ENCODE measurements around the gene INHA. TPM values are rescaled to one million over a fixed set of nuclear protein-coding genes. Genes with fewer than 3 reads are reported as not detected.

INHA gene
- total and polyA plus RNA-seq, 4 donors: 0.51 to 3.6 (median 0.55) TPM; not detected in 1

GRCh38 chr2:219574484-219575311, 2.6 kb downstream of the INHA start:
- Histone ChIP-seq H3K4me1 (ENCODE audit: control insufficient read depth in 1 of 2, insufficient read depth in 2 of 2, low read length in 2 of 2) (no peaks in the 10 kb centered on the region), H3K4me3 (ENCODE audit: low read length in 2 of 2) (no peak overlapping the region), H3K27me3 (ENCODE audit: control insufficient read depth in 1 of 2, insufficient read depth in 2 of 2, low read length in 1 of 2) (no peaks in the 10 kb centered on the region), H3K27ac (ENCODE audit: low read depth in 1 of 2, low read length in 2 of 2) (no peak overlapping the region), H3K36me3 (ENCODE audit: control insufficient read depth in 1 of 2, insufficient read depth in 2 of 2, low read length in 1 of 2) (no peaks in the 10 kb centered on the region), H3K9me3 (ENCODE audit: control insufficient read depth, low read length) (no peaks in the 10 kb centered on the region)
- whole genome bisulfite sequencing, 2 donors: 84 to 87% methylated on average over 21 to 22 of the region's 22 CpGs
- DNase-seq (peak in 1 of 2 donors; percentile 71), ATAC-seq (ENCODE audit: low FRiP score) (no peak)
- intact Hi-C loops (cut with DNase I): no loop called here

DNA sequence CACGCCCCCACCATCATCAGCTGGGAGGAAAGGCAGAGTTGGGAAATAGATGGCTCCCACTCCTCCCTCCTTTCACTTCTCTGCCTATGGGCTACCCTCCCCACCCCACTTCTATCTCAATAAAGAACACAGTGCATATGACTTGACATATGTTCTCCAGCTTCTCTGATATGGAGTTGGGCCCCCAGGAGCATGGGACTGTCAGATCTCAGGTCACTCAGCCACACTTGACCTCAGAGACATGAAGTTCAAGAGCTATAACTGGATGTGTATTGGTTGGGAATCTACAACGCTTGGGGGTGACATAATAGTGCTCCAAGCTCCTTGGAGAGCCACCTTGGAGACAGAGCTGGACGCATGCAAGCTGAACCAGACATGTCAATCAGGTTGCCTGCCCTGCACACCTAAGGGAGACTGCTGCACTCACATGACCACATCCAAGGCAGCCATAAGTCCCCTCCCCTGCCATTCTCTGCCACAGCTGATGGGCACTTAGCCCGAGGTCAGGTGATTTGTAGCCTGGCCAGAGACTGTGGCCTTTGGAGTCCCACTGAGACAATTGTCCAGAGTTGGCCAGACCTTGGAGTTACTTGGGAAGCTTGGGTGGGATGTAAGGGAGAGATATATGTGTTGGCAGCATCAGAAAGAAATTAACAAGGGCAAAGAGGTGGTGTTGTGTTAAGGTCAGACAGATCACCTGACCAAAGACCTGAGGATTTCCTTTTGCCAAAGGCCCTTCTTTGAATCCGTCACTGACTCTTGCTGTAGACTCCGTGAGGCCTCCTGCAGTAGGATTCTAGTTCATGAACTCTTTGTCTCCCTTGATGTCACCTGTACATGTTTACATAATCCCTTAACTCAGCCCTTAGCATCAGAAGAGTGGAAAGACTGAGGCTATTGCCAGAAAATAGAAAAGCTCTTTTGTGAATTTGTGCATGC, 3.7 kb downstream of the INHA start:
- DNase-seq (no peak), ATAC-seq (ENCODE audit: low FRiP score) (no peak)
- H3K27ac ChIP-seq (ENCODE audit: low read depth in 1 of 2, low read length in 2 of 2): no peak overlapping the region
- 89 to 92% methylated on average over 6 of the region's 6 CpGs for WGBS, 2 donors
- no peaks in the 10 kb centered on the region for H3K36me3 ChIP-seq (ENCODE audit: control insufficient read depth in 1 of 2, insufficient read depth in 2 of 2, low read length in 1 of 2)
- intact Hi-C loops (cut with DNase I): no loop called here
- no peaks in the 10 kb centered on the region for H3K4me1 ChIP-seq (ENCODE audit: control insufficient read depth in 1 of 2, insufficient read depth in 2 of 2, low read length in 2 of 2)
- no peak overlapping the region for H3K4me3 ChIP-seq (ENCODE audit: low read length in 2 of 2)
- H3K9me3 ChIP-seq (ENCODE audit: control insufficient read depth, low read length): no peaks in the 10 kb centered on the region
- H3K27me3 ChIP-seq (ENCODE audit: control insufficient read depth in 1 of 2, insufficient read depth in 2 of 2, low read length in 1 of 2): no peaks in the 10 kb centered on the region

DNA sequence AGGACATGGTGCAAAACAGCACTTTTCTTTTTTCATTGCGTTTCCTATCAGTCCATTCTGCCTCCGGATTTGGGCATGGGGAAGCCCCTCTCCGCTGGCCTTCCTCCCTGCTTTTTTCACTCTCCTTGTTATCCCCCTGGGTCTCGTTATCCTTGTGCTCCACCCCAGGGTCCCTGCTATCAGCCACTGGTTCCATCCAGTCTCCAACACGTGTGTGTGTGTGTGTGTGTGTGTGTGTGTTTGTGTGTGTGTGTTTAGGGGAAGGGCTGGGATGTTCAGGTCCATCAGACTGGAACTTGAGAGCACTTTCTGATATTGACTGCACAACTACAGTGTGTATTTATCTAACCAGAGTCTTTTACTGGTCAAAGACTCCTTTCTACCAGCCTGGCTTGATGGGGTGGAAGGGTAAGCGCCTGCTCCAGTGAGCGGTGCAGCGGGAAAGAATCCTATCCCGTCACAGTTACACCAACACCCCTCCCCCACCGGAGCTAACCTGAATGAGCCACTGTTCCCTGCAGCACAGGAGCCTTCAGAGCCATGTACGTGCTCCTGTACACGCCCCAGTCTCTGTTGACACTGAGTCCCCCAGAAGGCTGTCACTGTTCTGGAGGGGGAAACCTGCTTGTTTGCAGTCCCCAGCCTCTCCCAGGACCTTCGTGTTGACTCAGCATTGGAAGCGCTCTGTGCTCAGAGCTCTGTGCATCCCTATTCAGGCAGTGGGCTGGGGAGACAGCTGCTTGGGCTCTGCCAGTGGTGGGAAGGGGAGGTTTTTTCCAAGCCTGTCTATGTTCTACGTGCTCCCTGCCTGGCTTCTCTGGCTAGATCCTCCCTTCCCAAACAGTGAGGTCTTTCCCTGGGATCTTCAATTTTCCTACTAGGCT, 4.6 kb downstream of the INHA start:
- WGBS, 2 donors: 34 to 42% methylated on average over 15 of the region's 15 CpGs
- no peak for ATAC-seq (ENCODE audit: low FRiP score)
- Histone ChIP-seq H3K27ac (ENCODE audit: low read depth in 1 of 2, low read length in 2 of 2) (no peak overlapping the region), H3K36me3 (ENCODE audit: control insufficient read depth in 1 of 2, insufficient read depth in 2 of 2, low read length in 1 of 2) (no peaks in the 10 kb centered on the region), H3K27me3 (ENCODE audit: control insufficient read depth in 1 of 2, insufficient read depth in 2 of 2, low read length in 1 of 2) (no peaks in the 10 kb centered on the region), H3K4me3 (ENCODE audit: low read length in 2 of 2) (no peak overlapping the region), H3K9me3 (ENCODE audit: control insufficient read depth, low read length) (no peaks in the 10 kb centered on the region), H3K4me1 (ENCODE audit: control insufficient read depth in 1 of 2, insufficient read depth in 2 of 2, low read length in 2 of 2) (no peaks in the 10 kb centered on the region)
- intact Hi-C loops (cut with DNase I): no loop called here
- peak in 1 of 2 donors; percentile 55 for DNase-seq

DNA sequence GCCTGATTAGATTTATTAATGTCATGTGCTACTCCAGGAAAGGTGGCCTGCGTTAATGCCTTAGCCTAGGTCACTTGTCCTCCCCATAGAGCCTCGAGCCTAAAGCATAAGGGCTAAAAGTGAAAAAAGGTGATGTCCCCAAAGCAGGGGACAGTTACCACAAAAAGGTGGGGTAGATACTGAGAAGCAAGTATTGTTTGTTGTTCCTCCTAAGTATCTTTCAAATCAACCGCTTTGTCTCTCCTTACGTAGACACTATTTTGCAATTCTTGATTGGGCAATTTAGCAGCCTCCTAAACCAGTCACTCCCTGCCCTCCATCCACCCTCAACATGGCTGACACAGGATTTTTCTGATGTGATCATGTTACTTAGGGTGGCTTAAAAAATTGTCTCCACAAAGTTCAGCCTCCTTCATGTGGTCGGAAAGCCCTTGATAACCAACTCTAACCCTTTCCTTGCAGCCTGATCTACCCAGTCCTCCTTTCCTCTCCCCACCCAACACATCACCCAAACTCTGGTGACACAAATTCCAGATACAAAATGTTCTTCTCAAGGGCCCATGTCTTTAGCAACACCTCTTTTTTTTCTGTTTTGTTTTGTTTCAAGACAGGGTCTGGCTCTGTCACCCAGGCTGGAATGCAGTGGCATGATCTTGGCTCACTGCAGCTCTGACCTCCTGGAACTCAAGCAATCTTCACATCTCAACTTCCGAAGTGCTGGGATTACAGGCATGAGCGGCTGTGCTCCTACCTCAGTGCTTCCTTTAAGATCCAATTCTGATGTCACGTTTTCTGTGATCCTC, 6.9 kb downstream of the INHA start:
- Histone ChIP-seq H3K4me3 (ENCODE audit: low read length in 2 of 2) (no peak overlapping the region), H3K36me3 (ENCODE audit: control insufficient read depth in 1 of 2, insufficient read depth in 2 of 2, low read length in 1 of 2) (no peaks in the 10 kb centered on the region), H3K9me3 (ENCODE audit: control insufficient read depth, low read length) (no peaks in the 10 kb centered on the region), H3K4me1 (ENCODE audit: control insufficient read depth in 1 of 2, insufficient read depth in 2 of 2, low read length in 2 of 2) (no peaks in the 10 kb centered on the region), H3K27ac (ENCODE audit: low read depth in 1 of 2, low read length in 2 of 2) (no peak overlapping the region), H3K27me3 (ENCODE audit: control insufficient read depth in 1 of 2, insufficient read depth in 2 of 2, low read length in 1 of 2) (no peaks in the 10 kb centered on the region)
- 78 to 80% methylated on average over 8 of the region's 8 CpGs for WGBS, 2 donors
- intact Hi-C loops (cut with DNase I): no loop called here
- ATAC-seq (ENCODE audit: low FRiP score) (no peak), DNase-seq (no peak)

DNA sequence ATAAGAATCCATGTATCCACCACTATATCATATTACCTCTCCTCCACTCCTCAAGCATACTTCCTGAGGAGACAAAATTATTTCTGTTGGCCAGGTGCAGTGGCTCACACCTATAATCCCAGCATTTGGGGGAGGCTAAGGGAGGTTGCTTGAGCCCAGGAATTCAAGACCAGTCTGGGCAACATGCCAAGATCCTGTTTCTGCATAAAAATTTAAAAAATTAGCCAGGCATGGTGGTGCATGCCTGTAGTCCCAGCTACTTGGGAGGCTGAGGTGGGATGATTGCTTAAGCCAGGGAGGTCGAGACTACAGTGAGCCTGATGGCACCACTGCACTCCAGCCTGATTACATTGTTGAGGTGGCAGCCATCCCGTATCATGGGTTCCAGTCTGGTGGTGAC, 9.2 kb downstream of the INHA start:
- no peaks in the 10 kb centered on the region for H3K36me3 ChIP-seq (ENCODE audit: control insufficient read depth in 1 of 2, insufficient read depth in 2 of 2, low read length in 1 of 2)

DNA sequence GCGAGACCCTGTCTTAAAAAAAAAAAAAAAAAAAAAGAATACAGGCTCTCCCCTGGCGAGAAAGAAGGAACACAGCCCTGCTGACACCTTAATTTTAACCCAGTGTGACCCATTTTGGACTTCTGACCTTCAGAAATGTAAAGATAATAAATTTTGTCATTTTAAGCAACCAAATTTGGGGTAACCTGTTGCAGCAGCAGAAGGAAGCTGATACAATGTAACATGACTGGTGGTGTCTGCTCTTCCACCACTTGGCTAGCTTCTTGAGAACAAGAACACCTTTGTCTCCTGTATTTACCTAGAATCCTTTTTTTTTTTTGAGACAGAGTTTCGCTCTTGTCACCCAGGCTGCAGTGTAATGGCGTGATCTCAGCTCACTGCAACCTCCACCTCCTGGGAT, 19.0 kb downstream of the INHA start:
- intact Hi-C loops (cut with DNase I): no loop called here
- Histone ChIP-seq H3K36me3 (ENCODE audit: control insufficient read depth in 1 of 2, insufficient read depth in 2 of 2, low read length in 1 of 2) (no peaks in the 10 kb centered on the region), H3K4me3 (ENCODE audit: low read length in 2 of 2) (no peak overlapping the region), H3K4me1 (ENCODE audit: control insufficient read depth in 1 of 2, insufficient read depth in 2 of 2, low read length in 2 of 2) (no peaks in the 10 kb centered on the region), H3K9me3 (ENCODE audit: control insufficient read depth, low read length) (no peaks in the 10 kb centered on the region), H3K27ac (ENCODE audit: low read depth in 1 of 2, low read length in 2 of 2) (no peak overlapping the region), H3K27me3 (ENCODE audit: control insufficient read depth in 1 of 2, insufficient read depth in 2 of 2, low read length in 1 of 2) (no peaks in the 10 kb centered on the region)
- 68 to 69% methylated on average over 4 of the region's 4 CpGs for WGBS, 2 donors
- DNase-seq (no peak), ATAC-seq (ENCODE audit: low FRiP score) (no peak)

More for the DNA sequence above, 9.2 kb downstream of the INHA start:
- Histone ChIP-seq H3K9me3 (ENCODE audit: control insufficient read depth, low read length) (no peaks in the 10 kb centered on the region), H3K4me1 (ENCODE audit: control insufficient read depth in 1 of 2, insufficient read depth in 2 of 2, low read length in 2 of 2) (no peaks in the 10 kb centered on the region), H3K27ac (ENCODE audit: low read depth in 1 of 2, low read length in 2 of 2) (no peak overlapping the region), H3K27me3 (ENCODE audit: control insufficient read depth in 1 of 2, insufficient read depth in 2 of 2, low read length in 1 of 2) (no peaks in the 10 kb centered on the region), H3K4me3 (ENCODE audit: low read length in 2 of 2) (no peak overlapping the region)
- intact Hi-C loops (cut with DNase I): no loop called here
- DNase-seq: no peak
- 73 to 82% methylated on average over 2 of the region's 2 CpGs for WGBS, 2 donors
- ATAC-seq (ENCODE audit: low FRiP score): no peak

- H3K27ac ChIP-seq (ENCODE audit: low read depth in 1 of 2, low read length in 2 of 2): no peak overlapping the region
Observed at GRCh38 chr2:219592736-219593135, 20.6 kb downstream of the INHA start.

More at GRCh38 chr2:219592736-219593135, 20.6 kb downstream of the INHA start:
- 82 to 89% methylated on average over 6 of the region's 6 CpGs for WGBS, 2 donors
- no peaks in the 10 kb centered on the region for H3K36me3 ChIP-seq (ENCODE audit: control insufficient read depth in 1 of 2, insufficient read depth in 2 of 2, low read length in 1 of 2)
- ATAC-seq (ENCODE audit: low FRiP score) (no peak), DNase-seq (no peak)
- H3K9me3 ChIP-seq (ENCODE audit: control insufficient read depth, low read length): no peaks in the 10 kb centered on the region
- peaks cover 0 to 3% of the 10 kb centered on the region in 2 donors for H3K4me1 ChIP-seq (ENCODE audit: control insufficient read depth in 1 of 2, insufficient read depth in 2 of 2, low read length in 2 of 2)
- no peak overlapping the region for H3K4me3 ChIP-seq (ENCODE audit: low read length in 2 of 2)
- intact Hi-C loops (cut with DNase I): no loop called here
- no peaks in the 10 kb centered on the region for H3K27me3 ChIP-seq (ENCODE audit: control insufficient read depth in 1 of 2, insufficient read depth in 2 of 2, low read length in 1 of 2)

Measured in aorta (tissue), 5 donors.